Suprapubic skin (tissue), 4 donors: ENCODE results near the gene SMDT1. TPM values are rescaled to one million over a fixed set of nuclear protein-coding genes. Genes with fewer than 3 reads are reported as not detected.
"Not testable (repeated sequence)": the region's sequence is repeated elsewhere in the genome, so short reads cannot be mapped to it uniquely, and the experiment has no call there.

ENCODE experiments used
- DNase-seq, 2 donors: peaks; one replicate each; pipeline ENCODE4 v3.0.0-alpha.2; 2019; ENCODE audit warnings: low spot score in 2 of 2
- H3K27ac ChIP-seq: fragments of 200-600 bp; sonication (generic); one replicate; pipeline ENCODE4 v1.5.1; 2019
- H3K27me3 ChIP-seq: fragments of 200-600 bp; sonication (generic); one replicate; pipeline ENCODE4 v1.5.1; 2019
- H3K36me3 ChIP-seq: fragments of 200-600 bp; sonication (generic); one replicate; pipeline ENCODE4 v1.5.1; 2019
- H3K4me1 ChIP-seq: fragments of 200-600 bp; sonication (generic); one replicate; pipeline ENCODE4 v1.5.1; 2019
- H3K4me3 ChIP-seq: fragments of 200-600 bp; sonication (generic); one replicate; pipeline ENCODE4 v1.5.1; 2019; ENCODE audit warnings: mild to moderate bottlenecking
- H3K9me3 ChIP-seq: fragments of 200-600 bp; sonication (generic); one replicate; pipeline ENCODE4 v1.5.1; 2019
- CTCF ChIP-seq, 2 donors: fragments of 200-600 bp in 1 of 2; fragments of 450-650 bp in 1 of 2; sonication (generic) in 1 of 2; IDR thresholded peaks; one replicate each; pipeline ENCODE4 v1.5.1; 2016 to 2019; ENCODE audit warnings: antibody characterized with exemption in 2 of 2, mild to moderate bottlenecking in 1 of 2, moderate library complexity in 1 of 2
- EP300 ChIP-seq: sonication (generic); formaldehyde crosslinking; IDR thresholded peaks from one replicate; pipeline ENCODE4 v1.6.1; 2017; ENCODE audit warnings: antibody characterized with exemption
- POLR2A ChIP-seq, 2 donors: fragments of 450-650 bp; IDR thresholded peaks; one replicate each; pipeline ENCODE4 v1.6.1; 2017; ENCODE audit warnings: antibody characterized with exemption in 2 of 2, mild to moderate bottlenecking in 2 of 2, moderate library complexity in 2 of 2
- POLR2AphosphoS5 ChIP-seq, 3 donors: sonication (generic); formaldehyde crosslinking; IDR thresholded peaks; one replicate each; pipeline ENCODE4 v1.6.1; 2017; ENCODE audit warnings: antibody characterized with exemption in 3 of 3
- WGBS: methylation state at CpG from one replicate; pipeline ENCODE4 v1.1.5; 2018; 5-methylcytosine and 5-hydroxymethylcytosine counted together
- total RNA-seq, 4 donors: library from RNA; depleted of rRNA; stranded (reverse); fragments of >200 nt; gene quantifications; one replicate each; pipeline ENCODE4 v1.1.0, GENCODE V29; 2016

The SMDT1 gene
- total RNA-seq, 4 donors from 2014 or later = 11.8 to 18.6 (median 12.8) TPM

- not testable (repeated sequence) for H3K9me3 ChIP-seq, H3K36me3 ChIP-seq, H3K27me3 ChIP-seq, H3K4me3 ChIP-seq, H3K4me1 ChIP-seq, H3K27ac ChIP-seq
- peak in 1 of 2 donors; percentile 65 for DNase-seq
- 72% methylated on average over 3 of the region's 14 CpGs for WGBS
Observed at GRCh38 chr22:42130639-42131431, 51.3 kb downstream of the SMDT1 start, which contains the start of gene CYP2D6. CYP2D6 (minus strand) TSS chr22:42130810; CDS start chr22:42130791, 19 bp downstream.

GRCh38 chr22:42131562-42131961, 52.1 kb downstream of the SMDT1 start:
- Histone ChIP-seq H3K9me3 (no peaks in the 10 kb centered on the region), H3K36me3 (no peaks in the 10 kb centered on the region), H3K27ac (no peak overlapping the region), H3K27me3 (no peaks in the 10 kb centered on the region), H3K4me1 (peaks cover 6% of the 10 kb centered on the region), H3K4me3 (no peak overlapping the region)
- 79% methylated on average over 8 of the region's 8 CpGs for WGBS
- TF ChIP-seq CTCF (IDR thresholded peaks at IDR 0.05) (no peak), POLR2AphosphoS5 (IDR thresholded peaks at IDR 0.05) (no peak), POLR2A (IDR thresholded peaks at IDR 0.05) (no peak), EP300 (no peak)
- DNase-seq = peak in 1 of 2 donors; percentile 46

GRCh38 chr22:42132457-42132856, 53.0 kb downstream of the SMDT1 start:
- no peak overlapping the region for H3K4me3 ChIP-seq
- H3K4me1 ChIP-seq = peaks cover 6% of the 10 kb centered on the region
- H3K27ac ChIP-seq = no peak overlapping the region
- H3K36me3 ChIP-seq = no peaks in the 10 kb centered on the region
- H3K9me3 ChIP-seq = no peaks in the 10 kb centered on the region
- TF ChIP-seq EP300 (no peak), POLR2A (IDR thresholded peaks at IDR 0.05) (no peak), CTCF (IDR thresholded peaks at IDR 0.05) (no peak), POLR2AphosphoS5 (IDR thresholded peaks at IDR 0.05) (no peak)
- WGBS = 95% methylated on average over 12 of the region's 13 CpGs
- no peaks in the 10 kb centered on the region for H3K27me3 ChIP-seq
- peak; percentile 56 to 61 for DNase-seq

Other genes with a start within 250 kb of the SMDT1 start
- gene SREBF2, start 246.6 kb upstream of the SMDT1 start, total RNA-seq = 100 to 1,000 TPM in 3 of 4 donors, 10 to 100 TPM in 1; 97.5 to 160 (median 146) TPM
- not detected for gene SHISA8, start 164.6 kb upstream of the SMDT1 start, total RNA-seq
- gene TNFRSF13C, start 152.9 kb upstream of the SMDT1 start, total RNA-seq = 1 to 10 TPM; 1.1 to 2.6 (median 1.9) TPM
- 10 to 100 TPM in 1 of 4 donors, 1 to 10 TPM in 3; 8.8 to 16.5 (median 9.2) TPM for gene CENPM, start 132.5 kb upstream of the SMDT1 start, total RNA-seq
- gene SEPTIN3, start 110.3 kb upstream of the SMDT1 start, total RNA-seq = 1 to 10 TPM; 1.1 to 2.7 (median 1.7) TPM
- gene WBP2NL, start 80.9 kb upstream of the SMDT1 start, total RNA-seq = 1 to 10 TPM in 3 of 4 donors, under 1 TPM in 1; 0.76 to 9.6 (median 5.4) TPM
- gene NAGA, start 8.9 kb upstream of the SMDT1 start, total RNA-seq = 10 to 100 TPM; 20.9 to 25.9 (median 22.2) TPM
- 10 to 100 TPM in 1 of 4 donors, 1 to 10 TPM in 3; 7.1 to 11.4 (median 8.0) TPM for gene PHETA2, start 5.5 kb upstream of the SMDT1 start, total RNA-seq
- gene NDUFA6, start 11.1 kb downstream of the SMDT1 start, total RNA-seq = 10 to 100 TPM; 40.2 to 62.1 (median 48.0) TPM
- 1 to 10 TPM in 3 of 4 donors, under 1 TPM in 1; 0.72 to 4.7 (median 2.0) TPM for gene CYP2D6, start 51.1 kb downstream of the SMDT1 start, total RNA-seq
- gene TCF20, start 191.0 kb downstream of the SMDT1 start, total RNA-seq = 10 to 100 TPM; 56.4 to 72.8 (median 68.4) TPM